GM23338 (cell line): Measurements from ENCODE around the gene PSMD12. TPM values are rescaled to one million over a fixed set of nuclear protein-coding genes. Genes with fewer than 3 reads are reported as not detected.

Source experiments
- ATAC-seq: fragments of 200-7000 bp; cut with Tn5 transposase; 3 replicates; pipeline ENCODE4 v1.9.1; 2020
- DNase-seq: peaks from one replicate; pipeline ENCODE4 v3.0.0-alpha.2; 2015; ENCODE audit warnings: low spot score
- H2AFZ ChIP-seq: fragments of 200-600 bp; sonication (generic); 2 replicates; pipeline ENCODE4 v1.8.0; 2016; ENCODE audit warnings: antibody characterized with exemption, mild to moderate bottlenecking, moderate library complexity
- H3F3A ChIP-seq: fragments of 200-600 bp; sonication (generic); replicated peaks from 2 replicates; pipeline ENCODE4 v1.8.0; 2017; ENCODE audit warnings: antibody characterized with exemption, mixed run types, low read depth
- H3K27ac ChIP-seq: fragments of 200-600 bp; sonication (generic); 2 replicates; pipeline ENCODE4 v1.6.1; 2016; ENCODE audit warnings: low read depth
- H3K27me3 ChIP-seq: fragments of 200-600 bp; sonication (generic); 2 replicates; pipeline ENCODE4 v1.8.0; 2016; ENCODE audit warnings: mild to moderate bottlenecking, mixed run types, moderate library complexity; ENCODE audit not compliant: insufficient read depth
- H3K36me3 ChIP-seq: fragments of 200-600 bp; sonication (generic); 2 replicates; pipeline ENCODE4 v1.8.0; 2016; ENCODE audit warnings: mild to moderate bottlenecking; ENCODE audit not compliant: insufficient read depth
- H3K4me1 ChIP-seq: fragments of 200-600 bp; sonication (generic); 2 replicates; pipeline ENCODE4 v1.8.0; 2016; ENCODE audit warnings: mild to moderate bottlenecking, moderate library complexity; ENCODE audit not compliant: insufficient read depth
- H3K4me2 ChIP-seq: fragments of 200-600 bp; sonication (generic); 2 replicates; pipeline ENCODE4 v1.7.1; 2017; ENCODE audit warnings: mixed run types
- H3K4me3 ChIP-seq: fragments of 200-600 bp; sonication (generic); 2 replicates; pipeline ENCODE4 v1.6.1; 2016; ENCODE audit warnings: mixed run types
- H3K79me2 ChIP-seq: fragments of 200-600 bp; sonication (generic); replicated peaks from 2 replicates; pipeline ENCODE4 v1.8.0; 2017; ENCODE audit warnings: mild to moderate bottlenecking; ENCODE audit not compliant: insufficient read depth
- H3K9me2 ChIP-seq: fragments of 200-600 bp; sonication (generic); 2 replicates; pipeline ENCODE4 v1.8.0; 2017; ENCODE audit not compliant: insufficient read depth
- H4K20me1 ChIP-seq: fragments of 200-600 bp; sonication (generic); replicated peaks from 2 replicates; pipeline ENCODE4 v1.8.0; 2017; ENCODE audit warnings: mild to moderate bottlenecking; ENCODE audit not compliant: insufficient read depth
- H3K27ac Mint-ChIP-seq: 2 replicates; pipeline ENCODE4 v1.8.0; 2020; ENCODE audit warnings: inconsistent platforms, mild to moderate bottlenecking, moderate library complexity, mixed read lengths
- H3K27me3 Mint-ChIP-seq: 3 replicates; pipeline ENCODE4 v1.8.0; 2022; ENCODE audit warnings: low read depth, mild to moderate bottlenecking, moderate library complexity, mixed read lengths, inconsistent platforms; ENCODE audit not compliant: insufficient read depth, poor library complexity
- H3K36me3 Mint-ChIP-seq: 3 replicates; pipeline ENCODE4 v1.8.0; 2021; ENCODE audit warnings: low read depth, mild to moderate bottlenecking, inconsistent platforms, moderate library complexity, mixed read lengths
- H3K4me1 Mint-ChIP-seq: 3 replicates; pipeline ENCODE4 v1.8.0; 2020; ENCODE audit warnings: mild to moderate bottlenecking, inconsistent platforms, mixed read lengths
- H3K4me3 Mint-ChIP-seq: 3 replicates; pipeline ENCODE4 v1.8.0; 2021; ENCODE audit warnings: moderate library complexity, mild to moderate bottlenecking, inconsistent platforms, mixed read lengths
- H3K9me3 Mint-ChIP-seq: 3 replicates; pipeline ENCODE4 v1.8.0; 2020; ENCODE audit warnings: moderate library complexity, mild to moderate bottlenecking, inconsistent platforms, mixed read lengths
- CREB1 ChIP-seq: fragments of 250-450 bp; sonication (Bioruptor Pico); IDR thresholded peaks from 2 replicates; pipeline ENCODE4 v1.5.0; 2020; ENCODE audit warnings: low read depth, mild to moderate bottlenecking, moderate library complexity
- CTCF ChIP-seq, 2 experiments: fragments of 200-600 bp in 1 of 2; sonication (generic) in 1 of 2; conservative IDR thresholded peaks; 2 replicates each; pipeline versions ENCODE4 v1.5.1 to v1.6.1; 2016 to 2017; ENCODE audit warnings: antibody characterized with exemption in 2 of 2, low read depth in 2 of 2, mild to moderate bottlenecking in 2 of 2, moderate library complexity in 1 of 2
- ETS1 ChIP-seq: IDR thresholded peaks from 2 replicates; pipeline ENCODE4 v1.6.1; 2016; ENCODE audit warnings: antibody characterized with exemption
- EZH2 ChIP-seq: fragments of 200-600 bp; sonication (generic); IDR thresholded peaks from one replicate; pipeline ENCODE4 v1.8.0; 2017; ENCODE audit warnings: antibody characterized with exemption, mild to moderate bottlenecking, low read depth; ENCODE audit not compliant: unreplicated experiment
- EZH2phosphoT487 ChIP-seq: fragments of 200-600 bp; sonication (generic); IDR thresholded peaks from one replicate; pipeline ENCODE4 v1.8.1; 2018; ENCODE audit warnings: antibody characterized with exemption; ENCODE audit not compliant: unreplicated experiment
- JUNB ChIP-seq: IDR thresholded peaks from one replicate; pipeline ENCODE4 v1.6.1; 2016; ENCODE audit warnings: antibody characterized with exemption; ENCODE audit not compliant: unreplicated experiment
- NANOG ChIP-seq: IDR thresholded peaks from 2 replicates; pipeline ENCODE4 v1.6.1; 2016; ENCODE audit warnings: antibody characterized with exemption, borderline replicate concordance
- STAT1 ChIP-seq: IDR thresholded peaks from one replicate; pipeline ENCODE4 v1.6.1; 2016; ENCODE audit warnings: antibody characterized with exemption; ENCODE audit not compliant: unreplicated experiment
- ZNF114 ChIP-seq: fragments of 250-450 bp; sonication (Bioruptor Pico); IDR thresholded peaks from 2 replicates; pipeline ENCODE4 v1.5.0; 2020; ENCODE audit warnings: mild to moderate bottlenecking, moderate library complexity
- ZNF331 ChIP-seq: fragments of 250-450 bp; sonication (Bioruptor Pico); IDR thresholded peaks from 2 replicates; pipeline ENCODE4 v1.5.0; 2020; ENCODE audit warnings: low read depth, mild to moderate bottlenecking, moderate library complexity
- ZNF462 ChIP-seq: fragments of 250-450 bp; sonication (Bioruptor Pico); IDR thresholded peaks from 2 replicates; pipeline ENCODE4 v1.5.0; 2020; ENCODE audit warnings: mild to moderate bottlenecking, moderate library complexity
- polyA plus RNA-seq: library from polyadenylated mRNA; unstranded; fragments of >200 nt; fragmentation: Nextera tagmentation; extraction: Ambion mirVana; gene quantifications from 2 replicates; pipeline ENCODE4 v1.2.1, GENCODE V29; 2016
- total RNA-seq: library from RNA; depleted of rRNA; stranded (reverse); fragments of >200 nt; shearing (Covaris generic); gene quantifications from 2 replicates; pipeline ENCODE4 v1.2.3, GENCODE V29; 2014
- TF ChIP-seq, protein P1 (sequence below): IDR thresholded peaks from one replicate; pipeline ENCODE4 v1.6.1; 2018; ENCODE audit warnings: antibody characterized with exemption; ENCODE audit not compliant: unreplicated experiment

Gene PSMD12
- total and polyA plus RNA-seq, 2 experiments from 2014 or later: 73.7 to 146 TPM

- no peak overlapping the region for H3K27ac Mint-ChIP-seq
- ATAC-seq (no peak), DNase-seq (no peak)
- H3K27me3 Mint-ChIP-seq: peaks cover 4% of the 10 kb centered on the region
- Histone ChIP-seq H3K27me3 (no peaks in the 10 kb centered on the region), H3K9me2 (no peaks in the 10 kb centered on the region), H3K27ac (peak overlapping the region; percentile 39; the same call in 1 of the 2 replicates), H3K4me3 (no peak overlapping the region), H3F3A (peaks cover 7% of the 10 kb centered on the region), H3K36me3 (peaks cover 5% of the 10 kb centered on the region), H2AFZ (no peak overlapping the region), H3K4me1 (peaks cover 12% of the 10 kb centered on the region), H4K20me1 (peaks cover 40% of the 10 kb centered on the region), H3K79me2 (peaks cover 98% of the 10 kb centered on the region), H3K4me2 (no peak overlapping the region)
- peaks cover 57% of the 10 kb centered on the region for H3K36me3 Mint-ChIP-seq
- no peak for TF ChIP-seq EZH2
- TF ChIP-seq ZNF114 (CRISPR knock-in tag): no peak
- TF ChIP-seq ZNF331 (CRISPR knock-in tag): no peak
- TF ChIP-seq NANOG: no peak
- no peak for TF ChIP-seq CTCF (conservative IDR thresholded peaks at IDR 0.05; ENCODE audit: low read depth in 2 of 2)
- TF ChIP-seq STAT1: no peak
- TF ChIP-seq ETS1: no peak
- TF ChIP-seq, protein P1, sequence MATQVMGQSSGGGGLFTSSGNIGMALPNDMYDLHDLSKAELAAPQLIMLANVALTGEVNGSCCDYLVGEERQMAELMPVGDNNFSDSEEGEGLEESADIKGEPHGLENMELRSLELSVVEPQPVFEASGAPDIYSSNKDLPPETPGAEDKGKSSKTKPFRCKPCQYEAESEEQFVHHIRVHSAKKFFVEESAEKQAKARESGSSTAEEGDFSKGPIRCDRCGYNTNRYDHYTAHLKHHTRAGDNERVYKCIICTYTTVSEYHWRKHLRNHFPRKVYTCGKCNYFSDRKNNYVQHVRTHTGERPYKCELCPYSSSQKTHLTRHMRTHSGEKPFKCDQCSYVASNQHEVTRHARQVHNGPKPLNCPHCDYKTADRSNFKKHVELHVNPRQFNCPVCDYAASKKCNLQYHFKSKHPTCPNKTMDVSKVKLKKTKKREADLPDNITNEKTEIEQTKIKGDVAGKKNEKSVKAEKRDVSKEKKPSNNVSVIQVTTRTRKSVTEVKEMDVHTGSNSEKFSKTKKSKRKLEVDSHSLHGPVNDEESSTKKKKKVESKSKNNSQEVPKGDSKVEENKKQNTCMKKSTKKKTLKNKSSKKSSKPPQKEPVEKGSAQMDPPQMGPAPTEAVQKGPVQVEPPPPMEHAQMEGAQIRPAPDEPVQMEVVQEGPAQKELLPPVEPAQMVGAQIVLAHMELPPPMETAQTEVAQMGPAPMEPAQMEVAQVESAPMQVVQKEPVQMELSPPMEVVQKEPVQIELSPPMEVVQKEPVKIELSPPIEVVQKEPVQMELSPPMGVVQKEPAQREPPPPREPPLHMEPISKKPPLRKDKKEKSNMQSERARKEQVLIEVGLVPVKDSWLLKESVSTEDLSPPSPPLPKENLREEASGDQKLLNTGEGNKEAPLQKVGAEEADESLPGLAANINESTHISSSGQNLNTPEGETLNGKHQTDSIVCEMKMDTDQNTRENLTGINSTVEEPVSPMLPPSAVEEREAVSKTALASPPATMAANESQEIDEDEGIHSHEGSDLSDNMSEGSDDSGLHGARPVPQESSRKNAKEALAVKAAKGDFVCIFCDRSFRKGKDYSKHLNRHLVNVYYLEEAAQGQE: no peak
- TF ChIP-seq EZH2phosphoT487: no peak
- TF ChIP-seq ZNF462 (CRISPR knock-in tag): no peak
- no peak for TF ChIP-seq CREB1 (CRISPR knock-in tag)
- TF ChIP-seq JUNB: no peak
- no peak overlapping the region for H3K4me3 Mint-ChIP-seq
- H3K9me3 Mint-ChIP-seq: no peaks in the 10 kb centered on the region
- H3K4me1 Mint-ChIP-seq: peaks cover 17% of the 10 kb centered on the region
Observed at GRCh38 chr17:67360880-67361279, 5.5 kb downstream of the PSMD12 start.
